Ovary (tissue), 9 donors: ENCODE data around the gene ZNF362. TPM values are rescaled to one million over a fixed set of nuclear protein-coding genes. Genes with fewer than 3 reads are reported as not detected.

Source experiments
- DNase-seq, 5 donors: peaks; one replicate each; pipeline ENCODE4 v3.0.0-alpha.2; 2019 to 2020
- H3K27ac ChIP-seq, 2 donors: fragments of 200-600 bp; one replicate each; pipeline versions ENCODE4 v1.5.1 to v1.8.0; 2019 to 2022
- H3K27me3 ChIP-seq: fragments of 200-600 bp; one replicate; pipeline ENCODE4 v1.8.0; 2022
- H3K36me3 ChIP-seq: fragments of 200-600 bp; sonication (generic); one replicate; pipeline ENCODE4 v1.5.1; 2019
- H3K4me1 ChIP-seq: one replicate; pipeline ENCODE4 v1.8.1; 2013; ENCODE audit warnings: mild to moderate bottlenecking, moderate library complexity; ENCODE audit not compliant: insufficient read depth
- H3K4me3 ChIP-seq: fragments of 200-600 bp; sonication (generic); one replicate; pipeline ENCODE4 v1.5.1; 2017
- H3K9me3 ChIP-seq, 2 donors: fragments of 200-600 bp in 1 of 2; sonication (generic) in 1 of 2; one replicate each; pipeline versions ENCODE4 v1.5.1 to v1.8.1; 2013 to 2019; ENCODE audit warnings: mild to moderate bottlenecking in 1 of 2, moderate library complexity in 1 of 2
- EP300 ChIP-seq: sonication (generic); formaldehyde crosslinking; IDR thresholded peaks from one replicate; pipeline ENCODE4 v1.6.1; 2017; ENCODE audit warnings: antibody characterized with exemption
- POLR2A ChIP-seq: fragments of 450-650 bp; IDR thresholded peaks from one replicate; pipeline ENCODE4 v1.6.1; 2017; ENCODE audit warnings: antibody characterized with exemption, mild to moderate bottlenecking, moderate library complexity
- WGBS, 3 donors: extraction: QIAGEN DNeasy Blood & Tissue Kit in 1 of 3; methylation state at CpG; one replicate each; pipeline versions ENCODE4 v1.1.5 to v1.1.7; 2013 to 2017; 5-methylcytosine and 5-hydroxymethylcytosine counted together
- intact Hi-C, 4 donors: fragments of 100-400 bp; cut with DNase I; formaldehyde crosslinking; loops; one replicate each; pipeline versions ENCODE4 v1.11.0 to v1.15.1; 2022 to 2023
- polyA plus RNA-seq, 2 donors: library from polyadenylated mRNA; stranded (reverse); fragments of 200-250 nt in 1 of 2; fragments of 350-450 nt in 1 of 2; fragmentation: Illumina TruSeq in 1 of 2; extraction: RNeasy Lipid Tissue Mini Kit (QIAGEN cat#74804) in 1 of 2; gene quantifications; one replicate each; pipeline ENCODE4 v1.2.3, GENCODE V29; 2013 to 2014
- total RNA-seq, 7 donors: library from RNA; depleted of rRNA in 2 of 7; stranded (reverse); fragments of >200 nt in 2 of 7; fragmentation: NEBNext Ultra II Directional in 3 of 7; extraction: Animal tissue kit (Norgen Biotek cat#: 25700) in 3 of 7; gene quantifications; one replicate each; pipeline versions ENCODE4 v1.1.0 to v1.2.4, GENCODE V29; 2016 to 2023
- TF ChIP-seq, protein P1 (sequence below), 3 donors: fragments of 450-650 bp in 2 of 3; fragments of 200-600 bp in 1 of 3; IDR thresholded peaks; one replicate each; pipeline versions ENCODE4 v1.5.1 to v1.8.0; 2016 to 2022; ENCODE audit warnings: antibody characterized with exemption in 3 of 3, mild to moderate bottlenecking in 1 of 3
- donor health status: DM: no; HTN: no; CAD: no; lungs with moderate emphysema.
- donor health status: DM: no; HTN: no; CAD: no.
- donor health status: Bipolar disorder and iron deficiency.
- donor health status: DM: yes; HTN: yes; CAD: no.
- donor health status: DM: no; HTN: no; CAD: no.
- donor health status: DM: yes; HTN: yes; CAD: no.

ZNF362 gene
- total and polyA plus RNA-seq, 9 donors: 8.2 to 52.6 (median 32.7) TPM

DNA sequence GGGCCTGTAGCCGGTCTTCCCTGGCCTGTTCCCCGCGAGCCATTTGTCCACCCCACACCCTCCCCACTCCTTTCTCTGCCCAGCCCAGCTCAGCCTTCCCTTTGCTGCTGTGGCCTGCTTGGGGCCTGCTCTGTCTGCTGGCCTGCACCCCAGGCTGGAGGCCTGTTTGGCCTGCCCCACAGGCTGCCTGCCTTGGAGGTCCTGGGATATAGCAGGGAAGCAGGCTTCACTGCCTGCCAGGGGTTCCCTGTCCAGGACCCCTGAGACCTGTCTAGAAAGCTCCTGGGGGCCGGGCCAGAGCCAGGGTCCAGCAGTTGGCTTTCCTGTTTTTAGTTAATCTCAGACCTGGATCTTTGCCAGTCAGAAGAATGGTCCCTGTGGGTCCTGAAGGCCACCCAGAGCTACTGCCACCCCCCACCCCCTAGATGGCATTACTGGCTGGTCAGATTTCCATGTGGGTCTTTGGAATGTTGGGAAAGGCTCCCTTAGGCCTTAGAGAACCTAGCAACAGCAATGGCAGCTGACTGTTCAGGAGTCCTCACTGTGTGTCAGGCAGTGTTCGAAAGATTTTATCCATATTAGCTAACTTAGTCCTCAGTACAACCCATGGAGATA lies 7.7 kb downstream of the ZNF362 start:
- no peak for DNase-seq
- H3K27ac ChIP-seq: no peak overlapping the region
- no peaks in the 10 kb centered on the region for H3K27me3 ChIP-seq
- TF ChIP-seq POLR2A (no peak), EP300 (no peak)
- TF ChIP-seq, protein P1, sequence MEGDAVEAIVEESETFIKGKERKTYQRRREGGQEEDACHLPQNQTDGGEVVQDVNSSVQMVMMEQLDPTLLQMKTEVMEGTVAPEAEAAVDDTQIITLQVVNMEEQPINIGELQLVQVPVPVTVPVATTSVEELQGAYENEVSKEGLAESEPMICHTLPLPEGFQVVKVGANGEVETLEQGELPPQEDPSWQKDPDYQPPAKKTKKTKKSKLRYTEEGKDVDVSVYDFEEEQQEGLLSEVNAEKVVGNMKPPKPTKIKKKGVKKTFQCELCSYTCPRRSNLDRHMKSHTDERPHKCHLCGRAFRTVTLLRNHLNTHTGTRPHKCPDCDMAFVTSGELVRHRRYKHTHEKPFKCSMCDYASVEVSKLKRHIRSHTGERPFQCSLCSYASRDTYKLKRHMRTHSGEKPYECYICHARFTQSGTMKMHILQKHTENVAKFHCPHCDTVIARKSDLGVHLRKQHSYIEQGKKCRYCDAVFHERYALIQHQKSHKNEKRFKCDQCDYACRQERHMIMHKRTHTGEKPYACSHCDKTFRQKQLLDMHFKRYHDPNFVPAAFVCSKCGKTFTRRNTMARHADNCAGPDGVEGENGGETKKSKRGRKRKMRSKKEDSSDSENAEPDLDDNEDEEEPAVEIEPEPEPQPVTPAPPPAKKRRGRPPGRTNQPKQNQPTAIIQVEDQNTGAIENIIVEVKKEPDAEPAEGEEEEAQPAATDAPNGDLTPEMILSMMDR (IDR thresholded peaks at IDR 0.05): no peak
- no peak overlapping the region for H3K4me3 ChIP-seq
- H3K36me3 ChIP-seq: no peaks in the 10 kb centered on the region
- intact Hi-C loops: no loop called here
- 77 to 86% (median 82%) methylated on average over 4 to 5 of the region's 5 CpGs for WGBS, 3 donors
- peaks cover 11% of the 10 kb centered on the region for H3K4me1 ChIP-seq
- no peaks in the 10 kb centered on the region for H3K9me3 ChIP-seq

GRCh38 chr1:33265780-33266605 lies 9.7 kb downstream of the ZNF362 start:
- Histone ChIP-seq H3K36me3 (no peaks in the 10 kb centered on the region), H3K4me3 (no peak overlapping the region), H3K27ac (no peak overlapping the region), H3K27me3 (no peaks in the 10 kb centered on the region), H3K9me3 (no peaks in the 10 kb centered on the region), H3K4me1 (peaks cover 8% of the 10 kb centered on the region)
- 79 to 84% (median 84%) methylated on average over 10 of the region's 10 CpGs for WGBS, 3 donors
- intact Hi-C loops: no loop called here
- TF ChIP-seq EP300 (no peak), POLR2A (no peak)
- TF ChIP-seq, protein P1 (IDR thresholded peaks at IDR 0.05): no peak
- DNase-seq: no peak

- WGBS, 3 donors: 86 to 92% (median 92%) methylated on average over 6 of the region's 6 CpGs
- H3K27ac ChIP-seq: no peak overlapping the region
- no peak for DNase-seq
- TF ChIP-seq, protein P1 (IDR thresholded peaks at IDR 0.05): no peak
- no peak for TF ChIP-seq POLR2A
- TF ChIP-seq EP300: no peak
- peaks cover 8% of the 10 kb centered on the region for H3K4me1 ChIP-seq
- intact Hi-C loops: no loop called here
- no peaks in the 10 kb centered on the region for H3K27me3 ChIP-seq
- H3K36me3 ChIP-seq: no peaks in the 10 kb centered on the region
- H3K4me3 ChIP-seq: no peak overlapping the region
- no peaks in the 10 kb centered on the region for H3K9me3 ChIP-seq
Measured at GRCh38 chr1:33266766-33267165, 10.5 kb downstream of the ZNF362 start.

- H3K9me3 ChIP-seq: no peaks in the 10 kb centered on the region
- TF ChIP-seq, protein P1 (IDR thresholded peaks at IDR 0.05): no peak
- H3K4me1 ChIP-seq: peaks cover 10% of the 10 kb centered on the region
- WGBS, 3 donors: 81 to 86% (median 85%) methylated on average over 5 of the region's 5 CpGs
- intact Hi-C loops: no loop called here
- H3K4me3 ChIP-seq: no peak overlapping the region
- no peak for DNase-seq
- no peaks in the 10 kb centered on the region for H3K27me3 ChIP-seq
- H3K27ac ChIP-seq: no peak overlapping the region
- H3K36me3 ChIP-seq: no peaks in the 10 kb centered on the region
Measured at GRCh38 chr1:33267468-33268205, 11.3 kb downstream of the ZNF362 start.
